ENCODE measurements around the gene YKT6.

YKT6 gene

GRCh38 chr7:44216521-44217222, 15.9 kb downstream of the YKT6 start:
- TF ChIP-seq CTCF (conservative IDR thresholded peaks at IDR 0.05; ENCODE audit: low read depth) = no peak
- ChIA-PET CTCF (no interaction called here), POLR2A (ENCODE audit: low non-redundant PET) (no interaction called here)
- peak overlapping the region; percentile 61 for H3K27ac ChIP-seq
- DNase-seq (ENCODE audit: low spot score) = no peak

- POLR2A ChIA-PET (ENCODE audit: low non-redundant PET) = interaction anchor here (0.6 kb wide), 1 partner anchor 93 kb away, joined by 3 read pairs; no protein-coding TSS in a partner anchor
- peak overlapping the region; percentile 61 for H3K27ac ChIP-seq
- no peak for DNase-seq (ENCODE audit: low spot score)
- no peak for TF ChIP-seq CTCF (conservative IDR thresholded peaks at IDR 0.05; ENCODE audit: low read depth)
- CTCF ChIA-PET = no interaction called here
Observed at GRCh38 chr7:44217223-44217714, 16.5 kb downstream of the YKT6 start.

- peak overlapping the region; percentile 61; the same call in 1 of the 2 replicates for H3K27ac ChIP-seq
- DNase-seq (ENCODE audit: low spot score) = no peak
- TF ChIP-seq CTCF (conservative IDR thresholded peaks at IDR 0.05; ENCODE audit: low read depth) = no peak
- ChIA-PET POLR2A (ENCODE audit: low non-redundant PET) (interaction anchor here (0.6 kb wide), 1 partner anchor 94 kb away, joined by 3 read pairs; no protein-coding TSS in a partner anchor), CTCF (no interaction called here)
Observed at GRCh38 chr7:44217852-44218402, 17.1 kb downstream of the YKT6 start.

- ChIA-PET POLR2A (ENCODE audit: low non-redundant PET) (interaction anchor here (0.7 kb wide), 1 partner anchor 24 kb away, joined by 4 read pairs; no protein-coding TSS in a partner anchor), CTCF (interaction anchor here (1.0 kb wide), 1 partner anchor 22 kb away, joined by 4 read pairs; no protein-coding TSS in a partner anchor)
- H3K27ac ChIP-seq = peak overlapping the region; percentile 61; the same call in 1 of the 2 replicates
- DNase-seq (ENCODE audit: low spot score) = no peak
- no peak for TF ChIP-seq CTCF (conservative IDR thresholded peaks at IDR 0.05; ENCODE audit: low read depth)
Observed at GRCh38 chr7:44218418-44219201, 17.8 kb downstream of the YKT6 start.

- ChIA-PET POLR2A (ENCODE audit: low non-redundant PET) (interaction anchor here (0.7 kb wide), 1 partner anchor 25 kb away, joined by 4 read pairs; no protein-coding TSS in a partner anchor), CTCF (interaction anchor here (0.7 to 1.0 kb wide), 2 partner anchors 21 to 346 kb away, joined by 4 to 6 read pairs; no protein-coding TSS in a partner anchor)
- no peak for DNase-seq (ENCODE audit: low spot score)
- no peak overlapping the region for H3K27ac ChIP-seq
- no peak for TF ChIP-seq CTCF (conservative IDR thresholded peaks at IDR 0.05; ENCODE audit: low read depth)
Observed at GRCh38 chr7:44219371-44220045, 18.7 kb downstream of the YKT6 start.

- H3K27ac ChIP-seq = no peak overlapping the region
- DNase-seq (ENCODE audit: low spot score) = no peak
- POLR2A ChIA-PET (ENCODE audit: low non-redundant PET) = no interaction called here
- CTCF ChIA-PET = interaction anchor here (0.7 kb wide), 1 partner anchor 346 kb away, joined by 6 read pairs; no protein-coding TSS in a partner anchor
- no peak for TF ChIP-seq CTCF (conservative IDR thresholded peaks at IDR 0.05; ENCODE audit: low read depth)
Observed at GRCh38 chr7:44220046-44220357, 19.2 kb downstream of the YKT6 start.
